Measurements from ENCODE around the gene ZNF70.
"Not testable (repeated sequence)": the region's sequence is repeated elsewhere in the genome, so short reads cannot be mapped to it uniquely, and the experiment has no call there.

Gene ZNF70

GRCh38 chr22:23754980-23755636 is 4.2 kb upstream of the ZNF70 start:
- no peak for DNase-seq

- no peak for DNase-seq
These were observed 3.5 kb upstream of the ZNF70 start, which contains the start of gene VPREB3 for GRCh38 chr22:23754220-23754919. Gene VPREB3 (minus strand): TSS chr22:23754425. CDS start chr22:23754363, 62 bp downstream.

GRCh38 chr22:23753385-23753784 is 2.5 kb upstream of the ZNF70 start:
- no peak for DNase-seq

- DNase-seq: no peak
These were observed 1.8 kb upstream of the ZNF70 start for GRCh38 chr22:23752750-23753149.

DNA sequence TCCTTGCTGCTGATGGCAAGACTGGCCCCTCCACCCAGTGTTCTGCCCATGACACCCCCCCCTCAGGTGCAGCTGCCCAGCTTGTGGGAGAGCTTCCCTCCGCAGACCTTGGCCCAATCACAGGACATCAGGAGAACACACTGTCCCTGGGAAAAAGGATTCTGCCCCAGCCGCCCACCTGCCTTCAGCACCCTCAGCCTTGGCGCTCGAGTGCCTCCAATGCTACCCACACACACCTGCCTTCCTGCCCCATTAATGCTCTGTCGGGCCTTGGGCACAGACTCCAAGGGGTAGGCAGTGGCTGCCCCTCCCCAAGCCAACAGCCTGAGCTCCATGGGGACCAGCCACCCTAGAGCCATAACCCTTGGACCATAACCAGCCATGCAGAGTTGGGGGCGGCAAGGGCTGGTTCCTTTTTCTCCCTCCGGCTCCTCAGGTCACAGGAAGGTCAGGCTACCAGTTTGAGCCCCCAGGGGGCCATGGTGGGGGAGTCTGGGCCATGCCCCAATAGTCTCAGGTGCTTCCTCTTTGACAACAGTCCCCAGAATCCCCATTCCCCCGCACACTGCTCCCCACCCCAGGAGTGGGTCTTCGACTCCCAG is 1.3 kb upstream of the ZNF70 start:
- no peak for DNase-seq

DNA sequence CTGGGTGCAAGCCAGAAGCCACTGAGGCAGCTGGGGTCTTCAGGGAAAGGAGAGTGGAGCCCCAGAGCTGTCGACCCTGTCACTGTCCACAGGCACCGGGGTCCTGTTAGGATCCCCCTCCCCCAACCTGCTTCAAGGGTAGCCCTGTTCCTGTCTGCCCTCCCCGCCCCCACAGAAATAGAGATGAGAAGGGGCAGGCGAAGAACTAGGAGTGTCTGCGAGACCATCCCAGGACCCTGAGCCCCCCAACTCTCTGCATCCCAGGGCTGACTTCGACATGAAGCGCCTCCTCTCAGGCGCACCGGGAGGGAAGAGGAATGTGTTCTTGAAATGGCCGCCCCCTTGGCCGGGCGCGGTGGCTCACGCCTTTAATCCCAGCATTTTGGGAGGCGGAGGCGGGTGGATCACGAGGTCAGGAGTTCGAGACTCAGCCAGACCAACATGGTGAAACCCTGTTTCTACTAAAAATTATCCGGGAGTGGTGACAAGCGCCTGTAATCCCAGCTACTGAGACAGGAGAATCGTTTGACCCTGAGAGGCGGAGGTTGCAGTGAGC is 607 bp upstream of the ZNF70 start:
- no peak for DNase-seq

DNA sequence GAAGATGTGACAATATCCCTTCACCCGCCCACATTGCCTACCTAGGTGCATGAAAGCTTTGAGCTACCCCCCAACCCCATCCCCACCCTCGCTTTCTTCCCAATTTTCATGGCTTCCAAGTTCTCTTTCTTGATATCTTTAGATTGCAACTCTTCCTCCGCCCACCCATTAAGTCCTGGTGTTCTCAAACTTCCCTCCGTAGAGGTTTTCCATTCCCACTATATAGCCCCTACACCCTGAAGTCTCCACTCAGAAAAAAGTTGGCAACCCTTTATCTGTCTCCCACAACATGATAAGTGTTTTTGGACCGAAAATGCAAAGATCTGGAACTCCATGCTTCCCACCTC is 572 bp downstream of the ZNF70 start:
- DNase-seq: no peak

DNA sequence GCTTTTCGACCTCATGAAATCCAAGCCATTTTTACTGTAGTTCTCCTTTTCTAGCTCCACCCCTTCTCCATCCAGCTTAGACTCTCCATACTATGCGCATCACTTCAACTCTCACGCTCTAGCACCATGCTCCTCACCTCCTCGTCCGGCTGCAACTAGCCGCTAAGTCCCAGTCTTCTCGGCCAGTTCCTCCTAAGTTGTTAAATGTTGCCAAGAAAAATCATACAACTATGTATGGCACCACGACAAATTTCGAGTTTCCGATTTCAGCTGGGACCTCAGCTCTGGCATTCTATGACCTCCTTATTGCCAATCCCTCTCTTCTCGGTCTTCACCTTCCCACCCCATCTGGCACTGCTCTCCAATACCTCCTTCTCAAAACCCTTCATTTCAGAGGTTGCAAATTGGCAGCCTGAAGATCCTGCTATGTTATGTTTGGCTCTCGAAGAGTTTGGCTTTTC is 1.0 kb downstream of the ZNF70 start:
- DNase-seq: no peak

GRCh38 chr22:23745791-23746190 is 5.1 kb downstream of the ZNF70 start:
- DNase-seq: no peak

GRCh38 chr22:23744485-23744884 is 6.4 kb downstream of the ZNF70 start:
- DNase-seq: no peak

DNA sequence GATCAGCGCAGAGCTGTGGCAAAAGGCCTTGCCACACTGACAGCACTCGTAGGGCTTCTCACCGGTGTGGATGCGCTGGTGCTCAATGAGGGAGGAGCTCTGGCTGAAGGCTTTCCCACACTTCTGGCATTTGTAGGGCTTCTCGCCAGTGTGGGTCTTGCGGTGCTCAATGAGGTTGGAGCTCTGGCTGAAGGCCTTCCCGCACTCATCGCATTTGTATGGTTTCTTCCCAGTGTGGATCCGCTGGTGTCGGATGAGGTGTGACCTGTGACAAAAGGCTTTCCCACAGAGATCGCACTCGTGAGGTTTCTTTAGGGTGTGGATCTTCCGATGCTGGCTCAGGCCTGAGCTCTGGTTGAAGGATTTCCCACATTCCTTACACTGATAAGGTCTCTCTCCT is 6.9 kb downstream of the ZNF70 start:
- DNase-seq: no peak

GRCh38 chr22:23743303-23743705 is 7.6 kb downstream of the ZNF70 start:
- DNase-seq: no peak

- DNase-seq: no peak
These were observed 8.2 kb downstream of the ZNF70 start for GRCh38 chr22:23742505-23743264.

DNA sequence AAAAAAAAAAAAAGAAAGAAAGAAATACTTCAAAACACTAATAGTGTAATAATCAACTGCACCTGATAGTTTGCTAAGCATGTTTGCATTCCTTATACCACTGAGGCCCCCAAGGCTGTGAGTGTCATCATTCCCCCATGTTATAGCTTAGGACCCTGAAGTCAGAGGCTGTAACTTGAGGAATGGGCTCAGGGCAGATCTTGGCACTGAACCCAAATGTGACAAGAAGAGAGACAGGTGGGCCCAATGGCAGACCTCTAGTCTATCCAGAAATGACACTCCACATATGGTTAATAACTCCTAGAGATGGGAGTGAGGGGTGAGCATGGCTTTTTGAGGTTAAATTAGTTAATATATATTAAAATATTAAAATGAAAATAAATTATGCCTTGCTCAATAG is 13.2 kb downstream of the ZNF70 start:
- no peak for DNase-seq

- not testable (repeated sequence) for DNase-seq
These were observed 22.8 kb downstream of the ZNF70 start for GRCh38 chr22:23728108-23728507.

- DNase-seq: no peak
These were observed 28.2 kb downstream of the ZNF70 start for GRCh38 chr22:23722724-23723123.

GRCh38 chr22:23722160-23722559 is 28.8 kb downstream of the ZNF70 start:
- DNase-seq: no peak

GRCh38 chr22:23720855-23721254 is 30.1 kb downstream of the ZNF70 start:
- no peak for DNase-seq

DNA sequence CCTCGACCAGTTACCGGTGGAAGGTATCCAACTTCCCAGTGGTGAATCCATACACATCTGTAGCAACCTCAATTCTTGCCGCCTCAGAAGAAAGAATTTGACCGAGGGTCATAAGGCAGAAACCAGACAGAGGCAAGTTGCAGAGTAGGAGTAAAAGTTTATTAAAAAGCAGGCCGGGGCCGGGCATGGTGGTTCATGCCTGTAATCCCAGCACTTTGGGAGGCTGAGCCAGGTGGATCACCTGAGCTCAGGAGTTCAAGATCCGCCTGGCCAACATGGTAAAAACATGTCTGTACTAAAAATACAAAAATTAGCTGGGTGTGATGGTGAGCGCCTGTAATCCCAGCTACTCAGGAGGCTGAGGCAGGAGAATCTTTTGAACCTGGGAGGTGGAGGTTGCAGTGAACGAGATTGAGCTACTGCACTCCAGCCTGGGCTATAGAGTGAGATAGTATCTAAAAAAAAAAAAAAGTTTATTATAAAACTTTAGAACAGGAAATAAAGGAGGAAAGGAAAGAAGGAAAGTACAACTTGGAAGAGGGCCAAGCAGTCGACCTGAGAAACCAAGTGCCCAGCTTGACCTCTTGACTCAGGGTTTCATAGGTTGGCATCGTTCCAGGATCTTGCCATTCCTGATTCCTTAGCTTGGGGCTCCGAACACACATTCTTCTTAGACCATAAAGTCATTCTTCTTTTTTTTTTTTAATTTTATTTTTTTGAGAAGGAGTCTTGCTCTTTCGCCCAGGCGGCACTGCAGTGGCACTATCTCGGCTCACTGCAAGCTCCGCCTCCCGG is 32.3 kb downstream of the ZNF70 start:
- no peak for DNase-seq

- peak; percentile 94 for DNase-seq
These were observed 33.8 kb downstream of the ZNF70 start for GRCh38 chr22:23716811-23717801.

DNA sequence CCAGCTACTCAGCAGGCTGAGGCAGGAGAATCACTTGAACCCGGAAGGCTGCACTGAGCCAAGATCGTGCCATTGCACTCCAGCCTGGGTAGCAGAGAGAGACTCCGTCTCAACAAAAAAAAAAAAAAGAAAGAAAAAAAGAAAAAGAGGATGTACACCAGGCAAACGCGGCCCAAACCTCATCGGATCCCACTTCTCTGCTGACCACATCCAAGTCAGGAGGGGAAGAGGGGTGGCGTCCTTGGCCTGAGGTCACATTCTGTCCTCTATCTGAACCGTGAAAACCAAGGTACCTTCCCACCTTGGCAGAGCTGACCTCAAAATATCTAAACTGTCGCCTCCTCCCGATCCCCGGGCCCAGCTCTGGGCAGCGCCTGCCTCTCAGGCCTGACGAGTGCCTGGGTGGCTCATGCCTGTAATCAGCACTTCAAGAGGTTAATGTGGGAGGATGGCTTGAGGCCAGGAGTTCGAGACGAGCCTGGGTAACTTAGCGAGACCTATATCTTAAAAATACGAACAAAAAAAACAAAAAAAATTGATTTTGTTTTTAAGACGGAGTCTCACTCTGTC is 35.0 kb downstream of the ZNF70 start:
- DNase-seq: no peak

Data from islet precursor cell (in vitro differentiated cells).